Hematopoietic multipotent progenitor cell treated with erythropoietin and hydrocortisone succinate and interleukin-3 and kit ligand, for 15 days (in vitro differentiated cells): ENCODE data around the gene TMEM151A.
"Not testable (repeated sequence)": the region's sequence is repeated elsewhere in the genome, so short reads cannot be mapped to it uniquely, and the experiment has no call there.

Source experiments
- DNase-seq: peaks from one replicate; pipeline ENCODE4 v3.0.0-alpha.2; 2015; ENCODE audit warnings: low spot score

The TMEM151A gene

DNA sequence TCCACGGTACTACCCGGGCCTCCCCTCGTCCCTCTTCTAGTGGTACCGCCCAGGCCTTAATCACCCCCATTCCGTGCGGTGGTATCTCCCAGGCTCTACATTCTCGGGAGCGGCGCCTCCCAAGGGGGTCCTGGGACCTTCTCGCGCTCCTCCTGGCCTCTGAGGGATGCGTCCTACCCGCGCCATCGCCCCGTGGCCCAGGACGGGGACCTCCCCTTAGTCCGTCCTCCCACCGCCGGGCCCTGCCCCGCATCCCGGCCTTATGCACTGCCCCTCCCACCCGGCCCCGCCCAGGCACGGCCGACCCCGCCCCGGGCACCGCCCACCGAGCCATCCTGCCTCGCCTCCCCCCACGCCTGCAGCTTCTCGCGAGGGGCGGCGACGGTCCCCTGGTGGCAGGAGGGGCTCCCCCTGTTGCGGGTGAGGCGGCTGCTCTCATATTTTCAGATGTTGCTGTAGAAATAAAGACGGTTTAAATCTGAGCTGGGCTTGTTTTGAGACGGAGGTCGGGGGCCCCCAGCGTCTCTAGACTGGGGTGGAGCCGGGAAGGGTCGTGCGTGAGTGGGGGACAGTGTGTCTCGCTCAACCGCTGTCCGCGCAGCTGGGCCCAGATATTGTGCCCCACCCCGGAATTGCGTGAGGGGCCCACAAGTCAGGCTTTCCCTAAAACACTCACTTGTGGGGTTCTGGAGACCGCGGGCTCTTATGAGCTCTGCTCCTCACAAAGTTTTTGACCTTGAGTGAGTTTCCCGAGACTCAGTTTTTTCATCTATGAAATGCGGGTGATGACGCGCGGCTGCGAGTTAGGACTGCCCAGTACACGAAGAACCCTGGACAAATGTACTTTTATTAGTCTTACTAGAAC, 24.1 kb upstream of the TMEM151A start:
- DNase-seq = peak; percentile 79

DNA sequence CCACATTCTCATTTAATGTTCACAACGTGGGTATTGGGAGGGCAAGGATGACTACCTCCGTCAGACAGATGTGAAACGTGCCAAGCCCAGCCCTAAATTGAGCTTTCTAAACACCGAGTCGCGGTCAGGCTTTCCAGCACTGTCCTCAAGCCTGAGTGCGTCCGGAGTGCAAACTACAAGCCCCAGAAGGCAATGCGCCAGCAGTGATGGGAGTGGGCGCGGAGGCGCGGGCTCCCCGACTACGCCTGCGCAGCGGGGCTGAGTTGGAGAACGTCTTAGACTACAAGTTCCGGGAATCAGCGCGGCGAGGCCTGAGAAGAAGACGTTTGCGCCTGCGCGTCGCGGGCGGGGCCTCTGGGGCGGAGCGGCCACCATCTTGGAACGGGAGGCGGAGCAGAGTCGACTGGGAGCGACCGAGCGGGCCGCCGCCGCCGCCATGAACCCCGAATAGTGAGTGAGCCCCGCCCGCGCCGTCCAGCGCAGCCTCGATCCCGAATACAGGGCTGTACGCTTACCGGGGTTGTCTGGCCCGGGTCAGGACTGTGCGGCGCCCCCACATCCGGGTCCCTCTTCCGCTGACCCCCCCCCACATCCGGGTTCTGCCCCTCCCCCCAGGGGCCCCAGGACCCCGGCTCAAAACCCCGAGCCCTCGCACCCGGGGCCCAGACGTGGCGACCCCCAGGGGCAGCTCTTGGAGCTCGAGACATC, 23.3 kb upstream of the TMEM151A start, which contains the start of gene RAB1B:
Gene RAB1B (plus strand): TSS at position 396 of the 708 bp plus-strand sequence. CDS start 41 bp downstream, at position 437.
- DNase-seq = peak; percentile 100

DNA sequence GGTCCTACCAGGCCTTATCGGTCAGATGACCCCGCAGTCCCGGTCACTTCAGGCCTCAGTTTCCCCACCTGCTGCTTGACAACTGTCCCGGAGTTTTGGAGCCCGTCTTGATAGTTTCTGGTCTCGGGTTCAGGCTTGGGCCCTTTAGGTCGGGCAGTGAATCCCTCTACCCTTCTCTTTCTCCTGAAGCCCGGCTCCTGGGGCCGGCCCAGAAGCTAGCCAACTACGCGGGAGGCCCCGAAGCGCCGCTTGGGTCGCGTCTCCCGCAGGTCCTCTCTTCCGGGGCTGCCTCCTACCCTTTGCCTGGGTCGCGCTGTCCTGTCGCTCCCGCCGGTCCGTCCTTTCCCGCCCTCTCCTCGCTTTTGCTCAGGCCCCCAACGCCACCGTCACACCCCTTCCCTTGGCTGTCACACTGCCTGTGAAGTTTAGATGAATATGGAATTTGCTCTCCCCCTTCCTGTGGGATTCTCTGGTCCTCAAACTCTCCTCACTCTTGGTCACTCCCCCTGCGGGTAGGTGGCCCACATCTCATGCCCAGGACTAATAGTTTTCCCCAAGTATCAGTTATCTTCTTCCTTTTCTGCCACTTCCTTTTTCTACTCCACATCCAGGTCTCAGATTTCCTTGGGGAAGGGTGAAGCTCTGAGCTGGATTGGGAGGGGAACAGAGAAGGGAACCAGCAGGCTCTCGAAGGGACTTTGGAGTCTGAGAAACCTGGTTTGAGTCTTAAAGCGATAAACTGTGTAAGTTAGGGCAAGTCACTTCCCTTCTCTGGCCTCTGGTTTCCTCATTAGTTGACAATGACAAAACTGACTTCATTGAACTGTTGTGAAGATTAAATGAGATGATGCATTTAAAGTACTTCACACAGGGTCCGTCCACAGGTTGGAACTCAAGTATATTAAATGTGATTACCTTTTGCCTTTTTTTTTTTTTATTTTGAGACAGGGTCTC, 22.5 kb upstream of the TMEM151A start:
- DNase-seq = peak; percentile 32

DNA sequence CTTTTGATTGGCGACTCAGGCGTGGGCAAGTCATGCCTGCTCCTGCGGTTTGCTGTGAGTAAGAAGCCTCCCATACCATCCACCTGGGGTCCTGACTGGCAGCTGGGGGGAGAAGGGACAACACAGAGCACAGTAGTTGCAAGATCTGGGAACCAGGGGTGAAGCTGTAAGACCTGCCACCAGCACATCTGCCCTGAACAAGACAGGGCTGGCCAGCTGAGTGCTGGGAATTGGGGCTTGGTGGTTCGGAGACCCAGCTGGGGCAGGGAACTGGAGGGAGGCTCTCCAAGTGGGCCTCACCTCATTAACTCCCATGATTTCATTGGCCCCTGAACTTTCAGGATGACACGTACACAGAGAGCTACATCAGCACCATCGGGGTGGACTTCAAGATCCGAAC, 19.9 kb upstream of the TMEM151A start:
- no peak for DNase-seq

DNA sequence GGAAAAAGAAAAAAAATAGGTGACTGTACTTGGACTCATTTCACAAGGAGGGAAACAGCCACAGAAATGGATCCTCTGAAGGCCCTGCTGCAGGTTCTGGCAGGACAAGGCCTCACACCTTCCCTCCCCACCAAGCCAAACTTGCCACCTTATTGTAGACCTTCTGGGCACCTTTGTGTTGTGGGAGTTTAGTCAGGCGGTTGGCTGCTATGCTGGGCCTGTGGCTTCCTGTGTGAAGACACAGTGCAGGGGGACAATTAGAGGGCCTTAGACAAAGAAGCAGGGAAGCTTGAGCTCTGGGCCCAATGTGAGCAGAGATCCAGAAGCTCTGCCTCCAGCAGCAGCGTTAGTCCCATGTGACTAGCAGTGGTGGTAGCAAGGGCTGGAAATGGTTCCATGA, 19.1 kb upstream of the TMEM151A start:
- DNase-seq = no peak

DNA sequence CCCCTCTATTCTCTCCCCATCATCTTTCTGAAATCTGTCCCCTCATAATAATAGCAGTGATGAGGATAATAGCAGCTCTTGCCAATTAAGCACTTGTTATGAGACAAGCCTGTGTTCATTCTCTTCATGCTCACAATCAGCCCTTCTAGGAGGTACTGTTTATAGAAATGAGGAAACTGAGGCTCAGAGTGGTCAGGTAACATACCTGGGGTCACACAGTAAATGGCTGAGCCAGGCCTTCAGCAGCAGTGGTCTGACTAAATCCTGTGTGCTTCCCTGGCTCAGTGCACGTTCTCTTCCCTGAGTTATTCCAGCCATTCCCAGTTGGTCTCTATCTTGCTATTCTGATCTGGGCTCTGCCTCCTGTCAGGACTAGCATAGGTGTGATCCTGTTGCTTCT, 17.5 kb upstream of the TMEM151A start:
- DNase-seq = no peak

DNA sequence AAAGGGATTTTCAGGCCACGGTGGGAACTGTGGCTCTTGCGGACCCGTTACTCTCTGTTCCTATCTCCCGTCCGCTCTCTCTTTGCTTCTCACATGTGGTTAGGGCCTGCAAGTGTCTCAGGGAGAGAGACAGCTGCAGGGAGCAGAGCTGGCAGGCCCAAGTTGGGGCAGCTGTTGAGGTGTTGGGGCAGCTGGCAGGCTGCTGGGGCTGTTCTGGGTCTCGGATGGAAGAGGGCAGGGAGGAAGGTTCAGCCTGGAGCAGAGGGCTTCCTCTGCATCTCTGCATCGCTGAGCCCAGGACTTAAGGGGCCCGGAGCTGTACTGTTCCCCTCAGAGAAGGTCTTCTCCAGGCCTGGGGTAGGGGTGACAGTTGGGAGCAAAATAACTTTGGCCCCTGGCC, 16.3 kb upstream of the TMEM151A start:
- no peak for DNase-seq

DNA sequence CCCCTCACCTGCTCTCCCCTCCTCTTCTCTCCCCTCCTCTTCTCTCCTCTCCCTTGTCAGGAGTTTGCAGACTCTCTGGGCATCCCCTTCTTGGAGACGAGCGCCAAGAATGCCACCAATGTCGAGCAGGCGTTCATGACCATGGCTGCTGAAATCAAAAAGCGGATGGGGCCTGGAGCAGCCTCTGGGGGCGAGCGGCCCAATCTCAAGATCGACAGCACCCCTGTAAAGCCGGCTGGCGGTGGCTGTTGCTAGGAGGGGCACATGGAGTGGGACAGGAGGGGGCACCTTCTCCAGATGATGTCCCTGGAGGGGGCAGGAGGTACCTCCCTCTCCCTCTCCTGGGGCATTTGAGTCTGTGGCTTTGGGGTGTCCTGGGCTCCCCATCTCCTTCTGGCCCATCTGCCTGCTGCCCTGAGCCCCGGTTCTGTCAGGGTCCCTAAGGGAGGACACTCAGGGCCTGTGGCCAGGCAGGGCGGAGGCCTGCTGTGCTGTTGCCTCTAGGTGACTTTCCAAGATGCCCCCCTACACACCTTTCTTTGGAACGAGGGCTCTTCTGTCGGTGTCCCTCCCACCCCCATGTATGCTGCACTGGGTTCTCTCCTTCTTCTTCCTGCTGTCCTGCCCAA, 15.6 kb upstream of the TMEM151A start:
- no peak for DNase-seq

DNA sequence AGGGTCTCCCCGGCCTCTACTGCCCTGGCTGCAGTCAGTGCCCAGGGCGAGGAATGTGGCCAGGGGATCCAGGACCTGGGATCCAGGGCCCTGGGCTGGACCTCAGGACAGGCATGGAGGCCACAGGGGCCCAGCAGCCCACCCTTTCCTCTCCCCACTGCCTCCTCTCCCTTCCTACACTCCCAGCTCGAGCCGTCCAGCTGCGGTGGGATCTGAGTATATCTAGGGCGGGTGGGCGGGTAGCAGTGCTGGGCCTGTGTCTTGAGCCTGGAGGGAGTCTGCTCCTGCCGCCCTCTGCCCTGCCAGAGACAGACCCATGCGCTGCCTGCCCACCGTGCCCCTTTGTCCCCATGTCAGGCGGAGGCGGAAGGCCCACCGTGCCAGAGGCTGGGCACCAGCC, 15.1 kb upstream of the TMEM151A start:
- not testable (repeated sequence) for DNase-seq

DNA sequence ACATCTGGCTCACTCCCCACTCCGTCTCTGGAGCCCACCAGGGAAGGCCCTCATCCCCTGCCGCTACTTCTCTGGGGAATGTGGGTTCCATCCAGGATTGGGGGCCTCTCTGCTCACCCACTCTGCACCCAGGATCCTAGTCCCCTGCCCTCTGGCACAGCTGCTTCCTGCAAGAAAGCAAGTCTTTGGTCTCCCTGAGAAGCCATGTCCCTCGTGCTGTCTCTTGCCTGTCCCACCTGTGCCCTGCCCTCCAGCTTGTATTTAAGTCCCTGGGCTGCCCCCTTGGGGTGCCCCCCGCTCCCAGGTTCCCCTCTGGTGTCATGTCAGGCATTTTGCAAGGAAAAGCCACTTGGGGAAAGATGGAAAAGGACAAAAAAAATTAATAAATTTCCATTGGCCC, 14.6 kb upstream of the TMEM151A start:
- DNase-seq = not testable (repeated sequence)

DNA sequence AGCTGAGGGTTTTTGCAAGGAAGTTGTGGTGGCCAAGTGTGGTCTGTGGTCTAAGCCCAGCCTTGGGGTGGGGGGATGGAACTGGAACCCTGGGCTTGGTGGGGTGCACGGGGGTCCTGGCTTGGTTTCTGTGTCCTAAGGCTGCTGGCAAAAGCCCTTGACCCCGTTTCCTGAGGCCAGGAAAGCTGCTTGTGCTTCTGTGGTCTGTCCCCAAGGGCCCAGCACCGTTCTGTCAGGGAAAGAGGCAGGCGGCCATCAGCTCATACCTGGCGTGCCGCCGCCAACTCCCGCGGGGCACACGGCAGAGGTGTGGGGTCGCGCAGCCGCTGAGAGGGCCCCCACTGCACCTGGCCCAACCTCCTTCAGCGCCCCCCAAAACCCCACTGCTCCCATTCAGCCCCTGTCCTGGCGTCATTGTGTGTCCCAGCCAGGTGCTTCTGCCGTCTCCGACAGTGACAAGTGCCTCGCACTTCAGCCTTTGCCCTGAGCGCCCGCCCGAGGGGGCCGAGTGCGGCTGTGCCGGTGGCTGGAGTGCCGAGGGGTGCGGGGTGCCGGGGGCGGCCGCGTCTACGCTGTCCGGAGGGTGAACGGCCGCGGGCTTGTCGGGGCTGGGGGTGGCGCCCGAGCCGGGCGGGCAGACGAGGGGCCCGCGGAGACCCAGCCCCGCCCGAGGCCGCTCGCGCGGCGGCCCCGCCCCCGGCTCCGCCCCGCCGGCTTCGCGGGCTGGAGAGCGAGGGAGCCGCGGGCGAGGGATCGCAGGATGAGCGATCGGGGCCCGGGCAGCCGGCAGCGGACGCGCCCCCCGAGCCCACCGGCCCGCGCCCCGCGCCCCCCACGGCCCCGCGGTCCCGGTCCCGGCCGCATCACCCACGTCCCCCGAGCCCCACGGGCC, 14.0 kb upstream of the TMEM151A start, which contains the start of gene CNIH2:
Gene CNIH2 (plus strand): TSS at position 705 of the 892 bp plus-strand sequence. CDS start 282 bp downstream, outside the sequence.
- no peak for DNase-seq

DNA sequence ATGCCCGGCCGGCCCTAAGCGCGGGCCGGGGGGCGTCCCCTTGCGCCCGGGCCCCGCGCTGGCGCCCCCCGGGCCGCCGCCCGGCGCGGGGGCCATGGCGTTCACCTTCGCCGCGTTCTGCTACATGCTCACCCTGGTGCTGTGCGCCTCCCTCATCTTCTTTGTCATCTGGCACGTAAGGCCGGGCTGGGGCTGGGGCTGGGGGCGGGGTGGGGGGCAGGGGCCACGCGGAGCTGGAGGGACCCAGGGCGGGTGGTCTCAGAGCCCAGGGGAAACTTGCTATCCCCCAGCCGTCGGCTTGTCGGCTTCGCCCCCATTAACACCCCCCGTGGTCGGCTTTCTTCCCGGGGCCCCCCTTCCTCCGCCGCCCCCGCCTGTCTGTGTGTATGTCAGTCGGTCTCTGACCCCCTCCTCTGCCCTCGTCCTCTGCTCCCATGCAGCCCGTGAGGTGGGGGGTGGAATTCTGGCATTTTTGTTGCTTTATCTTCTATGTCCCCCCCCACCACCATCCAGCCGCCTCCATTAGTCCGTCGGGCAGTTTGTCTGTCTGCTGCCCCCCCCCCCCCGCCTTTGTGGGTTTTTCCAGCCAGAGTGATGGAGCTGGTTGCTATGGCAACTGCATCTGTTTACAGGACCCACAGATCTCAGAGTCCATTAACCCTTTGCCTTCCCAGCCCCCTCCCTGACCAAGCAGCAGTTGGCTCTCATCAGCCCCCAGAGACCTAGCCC, 13.2 kb upstream of the TMEM151A start:
- no peak for DNase-seq

DNA sequence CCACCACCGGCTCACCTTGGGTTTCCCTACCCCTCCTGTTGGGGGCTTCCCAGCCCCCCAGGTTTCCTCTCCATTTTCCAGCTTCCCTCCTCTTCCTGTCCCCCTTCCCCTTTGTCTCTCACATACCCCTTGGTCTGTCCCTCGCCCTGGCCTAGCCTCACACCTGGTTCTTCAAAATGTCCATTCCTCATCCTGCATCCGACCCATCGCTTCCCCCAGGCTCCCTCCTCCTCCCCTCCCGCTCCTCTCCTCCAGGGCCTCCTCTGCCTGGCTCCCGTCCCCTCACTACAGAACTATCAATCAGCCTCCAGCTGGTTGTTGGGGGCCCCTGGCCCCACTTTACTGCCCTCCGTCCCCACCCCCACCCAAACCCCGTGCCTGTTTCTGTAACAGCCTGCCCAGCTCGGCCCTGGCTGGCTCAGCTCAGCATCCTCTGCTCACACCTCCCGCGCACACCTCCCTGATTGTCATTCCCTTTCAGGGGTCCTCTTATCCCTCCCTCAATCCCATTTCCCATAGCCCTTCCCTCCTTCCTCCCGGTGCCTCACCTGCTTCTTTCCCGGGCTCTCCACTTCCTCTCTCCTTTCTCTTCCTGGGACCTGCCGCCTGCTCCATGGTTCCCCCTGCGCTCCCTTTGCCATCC, 12.5 kb upstream of the TMEM151A start:
- no peak for DNase-seq

DNA sequence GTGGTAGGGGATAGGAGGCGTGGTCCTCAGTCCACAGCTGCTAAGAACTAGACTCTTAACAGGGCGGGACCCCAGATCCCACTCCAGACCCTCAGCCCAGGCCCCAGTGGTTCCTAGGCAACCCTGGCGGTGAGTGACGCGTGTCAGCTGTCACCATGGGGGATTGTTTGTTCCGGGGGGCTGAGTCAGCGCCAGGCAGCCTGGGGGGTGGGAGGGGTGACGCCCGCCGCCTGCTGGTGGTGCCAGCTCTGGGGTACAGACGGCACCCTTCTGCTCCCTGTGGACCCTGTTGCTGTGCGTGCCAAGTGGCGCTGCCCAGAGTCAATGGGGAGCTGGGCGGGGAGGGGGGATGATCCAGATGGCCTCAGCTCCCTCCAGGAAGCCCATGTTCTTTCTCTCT, 11.3 kb upstream of the TMEM151A start:
- DNase-seq = no peak

DNA sequence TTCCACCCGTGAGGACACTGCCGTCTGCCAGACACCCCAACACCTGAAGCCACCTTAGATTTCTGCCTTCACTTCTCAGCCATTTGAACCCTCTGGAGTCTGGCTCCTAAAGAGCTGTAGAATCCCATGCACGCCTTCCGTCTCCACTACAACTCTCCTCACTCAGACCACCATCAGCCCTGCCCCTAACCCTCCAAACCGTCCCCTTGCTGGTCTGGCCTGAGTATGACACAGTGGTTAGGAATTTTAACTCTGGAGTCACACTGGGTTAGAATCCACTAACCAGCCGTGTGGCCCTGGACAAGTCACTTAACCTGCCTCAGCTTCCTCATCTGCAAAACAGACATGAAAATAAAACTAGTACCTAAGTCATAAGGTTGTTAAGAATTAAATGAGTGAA, 10.7 kb upstream of the TMEM151A start:
- DNase-seq = no peak

DNA sequence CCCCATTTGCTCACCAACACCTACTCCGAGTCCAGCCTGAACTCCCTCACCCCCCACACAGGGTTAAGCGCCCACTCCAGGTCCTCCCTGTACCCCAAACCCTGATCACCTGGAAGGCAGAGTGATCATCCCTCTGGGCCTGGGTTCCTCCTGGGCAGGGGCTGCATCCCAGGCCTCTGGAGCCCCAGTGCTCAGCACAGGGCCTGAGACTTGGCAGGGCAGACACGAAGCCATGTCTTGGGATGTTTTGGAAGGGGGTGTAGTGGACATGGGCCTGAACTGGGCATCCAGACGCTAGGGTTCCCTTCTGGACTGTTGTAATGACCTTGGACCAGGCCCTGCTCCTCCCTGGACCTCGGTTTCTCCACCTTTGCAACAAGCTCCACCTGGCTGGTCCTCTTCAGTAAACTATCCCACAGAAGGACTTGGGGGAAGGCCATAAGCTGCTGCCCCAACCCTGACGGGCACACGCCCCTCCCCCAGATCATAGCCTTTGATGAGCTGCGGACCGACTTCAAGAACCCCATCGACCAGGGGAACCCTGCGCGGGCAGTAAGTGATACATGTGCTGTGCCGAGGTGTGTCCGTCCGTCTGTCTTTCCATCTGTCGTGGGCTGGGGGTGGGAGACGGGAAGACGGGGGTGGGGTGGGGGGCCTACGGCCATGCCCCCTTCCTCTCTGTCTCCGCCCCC, 9.8 kb upstream of the TMEM151A start:
- no peak for DNase-seq

DNA sequence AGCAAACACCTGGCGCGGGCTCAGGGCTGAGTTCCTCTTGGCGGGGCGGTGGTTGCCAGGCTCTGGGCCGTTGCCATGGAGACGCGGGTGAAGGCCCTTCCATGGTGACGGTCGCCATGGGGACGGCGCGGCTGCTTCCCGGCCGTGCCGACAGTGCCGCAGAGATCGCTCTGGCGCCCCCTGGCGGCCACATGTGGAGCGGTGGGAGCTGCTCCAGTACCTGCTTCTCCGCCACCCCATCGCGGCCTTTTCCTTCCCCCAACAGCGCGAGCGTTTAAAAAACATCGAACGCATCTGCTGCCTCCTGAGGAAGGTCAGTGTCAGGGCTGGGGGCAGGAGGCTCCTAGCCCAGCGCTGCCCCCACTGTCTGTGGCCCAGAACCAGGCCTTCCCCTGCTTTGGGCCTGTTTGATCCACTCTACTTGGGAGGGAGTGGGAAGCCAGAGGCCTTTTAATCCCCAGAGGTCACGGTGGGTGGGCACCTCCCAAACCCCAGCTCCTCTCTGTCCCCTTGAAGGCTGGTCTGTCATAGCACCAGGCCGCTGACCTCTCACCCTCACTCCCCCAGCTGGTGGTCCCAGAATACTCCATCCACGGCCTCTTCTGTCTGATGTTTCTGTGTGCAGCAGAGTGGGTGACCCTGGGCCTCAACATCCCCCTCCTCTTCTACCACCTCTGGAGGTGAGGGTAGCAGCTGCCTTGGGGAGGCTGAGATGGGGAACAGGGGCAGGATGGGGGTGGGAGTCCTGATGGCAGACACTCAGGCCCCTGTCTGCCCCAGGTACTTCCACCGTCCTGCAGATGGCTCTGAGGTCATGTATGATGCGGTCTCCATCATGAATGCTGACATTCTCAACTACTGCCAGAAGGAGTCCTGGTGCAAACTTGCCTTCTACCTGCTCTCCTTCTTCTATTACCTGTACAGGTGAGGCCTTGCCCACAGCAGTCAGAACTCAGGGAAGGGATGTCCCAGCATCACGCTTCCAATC, 8.9 kb upstream of the TMEM151A start:
- DNase-seq = peak; percentile 97
